Measurements from ENCODE around the gene LGALS4. TPM values are rescaled to one million over a fixed set of nuclear protein-coding genes. Genes with fewer than 3 reads are reported as not detected.

LGALS4 gene
- total RNA-seq, 1 donor from 2014 or later: 0.32 TPM

GRCh38 chr19:38819231-38819920 lies 6.6 kb upstream of the LGALS4 start:
- Histone ChIP-seq H3K4me2 (ENCODE audit: low read length) (no peak overlapping the region), H3K36me3 (ENCODE audit: insufficient read depth, low read length) (no peaks in the 10 kb centered on the region), H3K27ac (ENCODE audit: low read depth, low read length) (no peak overlapping the region), H3K27me3 (ENCODE audit: insufficient read depth, low read length) (no peaks in the 10 kb centered on the region), H3K4me3 (ENCODE audit: insufficient read depth, low read depth, low read length) (no peak overlapping the region), H2AFZ (ENCODE audit: low read depth, low read length) (no peak overlapping the region), H3K4me1 (ENCODE audit: insufficient read depth, low read length) (no peaks in the 10 kb centered on the region), H3K9me3 (ENCODE audit: insufficient read depth, low read depth, low read length) (peaks cover 2% of the 10 kb centered on the region), H4K20me1 (ENCODE audit: insufficient read depth, low read length) (no peaks in the 10 kb centered on the region), H3K9ac (ENCODE audit: low read length) (no peak overlapping the region), H3K79me2 (ENCODE audit: insufficient read depth, low read length) (no peaks in the 10 kb centered on the region)
- DNase-seq (ENCODE audit: low read depth): no peak
- Mint-ChIP-seq H3K27me3 (ENCODE audit: low read depth, unreplicated experiment) (no peaks in the 10 kb centered on the region), H3K4me3 (ENCODE audit: unreplicated experiment) (no peak overlapping the region), H3K4me1 (ENCODE audit: low read depth, unreplicated experiment) (peaks cover 7% of the 10 kb centered on the region), H3K27ac (ENCODE audit: unreplicated experiment) (no peak overlapping the region), H3K9me3 (ENCODE audit: unreplicated experiment) (no peaks in the 10 kb centered on the region), H3K36me3 (ENCODE audit: low read depth, unreplicated experiment) (peaks cover 51% of the 10 kb centered on the region)
- no peak for FAIRE-seq
- no peak for TF ChIP-seq CTCF (IDR thresholded peaks at IDR 0.05; ENCODE audit: insufficient read depth, low read depth, low read length)
- no peak for TF ChIP-seq EZH2 (IDR thresholded peaks at IDR 0.05; ENCODE audit: insufficient read depth, low read length)

DNA sequence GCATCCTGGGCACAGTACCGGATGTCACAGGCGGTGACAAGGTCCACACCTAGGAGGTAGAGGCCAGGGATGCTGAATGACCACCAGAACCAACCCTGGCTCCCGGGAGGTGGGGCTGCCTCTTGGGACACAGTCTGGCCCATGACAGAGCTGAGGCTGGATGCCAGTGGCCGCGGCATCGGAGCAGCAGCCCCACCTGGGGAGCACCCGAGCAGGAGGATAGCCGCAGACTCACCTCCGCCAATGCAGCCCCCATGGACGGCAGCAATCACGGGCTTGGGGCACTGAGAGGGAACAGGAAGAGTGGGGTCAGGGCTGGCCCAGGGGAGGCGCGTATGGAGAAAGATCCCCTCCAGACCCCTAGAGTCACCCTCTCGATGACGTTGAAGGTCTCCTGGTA lies 4.3 kb upstream of the LGALS4 start:
- H3K4me3 Mint-ChIP-seq (ENCODE audit: unreplicated experiment): no peak overlapping the region
- no peaks in the 10 kb centered on the region for H3K79me2 ChIP-seq (ENCODE audit: insufficient read depth, low read length)
- H3K4me1 ChIP-seq (ENCODE audit: insufficient read depth, low read length): no peaks in the 10 kb centered on the region
- H3K9me3 ChIP-seq (ENCODE audit: insufficient read depth, low read depth, low read length): no peaks in the 10 kb centered on the region
- H3K27ac Mint-ChIP-seq (ENCODE audit: unreplicated experiment): no peak overlapping the region
- peaks cover 2% of the 10 kb centered on the region for H3K27me3 Mint-ChIP-seq (ENCODE audit: low read depth, unreplicated experiment)
- no peaks in the 10 kb centered on the region for H3K27me3 ChIP-seq (ENCODE audit: insufficient read depth, low read length)
- no peaks in the 10 kb centered on the region for H3K9me3 Mint-ChIP-seq (ENCODE audit: unreplicated experiment)
- no peak for TF ChIP-seq CTCF (IDR thresholded peaks at IDR 0.05; ENCODE audit: insufficient read depth, low read depth, low read length)
- peaks cover 3% of the 10 kb centered on the region for H3K4me1 Mint-ChIP-seq (ENCODE audit: low read depth, unreplicated experiment)
- no peak overlapping the region for H3K9ac ChIP-seq (ENCODE audit: low read length)
- H3K4me3 ChIP-seq (ENCODE audit: insufficient read depth, low read depth, low read length): no peak overlapping the region
- DNase-seq (ENCODE audit: low read depth) (no peak), FAIRE-seq (no peak)
- no peaks in the 10 kb centered on the region for H4K20me1 ChIP-seq (ENCODE audit: insufficient read depth, low read length)
- no peak overlapping the region for H3K4me2 ChIP-seq (ENCODE audit: low read length)
- no peak overlapping the region for H2AFZ ChIP-seq (ENCODE audit: low read depth, low read length)
- H3K36me3 Mint-ChIP-seq (ENCODE audit: low read depth, unreplicated experiment): peaks cover 33% of the 10 kb centered on the region
- no peaks in the 10 kb centered on the region for H3K36me3 ChIP-seq (ENCODE audit: insufficient read depth, low read length)
- no peak overlapping the region for H3K27ac ChIP-seq (ENCODE audit: low read depth, low read length)

GRCh38 chr19:38816131-38816750 lies 3.5 kb upstream of the LGALS4 start:
- Histone ChIP-seq H3K27me3 (ENCODE audit: insufficient read depth, low read length) (no peaks in the 10 kb centered on the region), H3K27ac (ENCODE audit: low read depth, low read length) (no peak overlapping the region), H4K20me1 (ENCODE audit: insufficient read depth, low read length) (no peaks in the 10 kb centered on the region), H3K79me2 (ENCODE audit: insufficient read depth, low read length) (no peaks in the 10 kb centered on the region), H3K9me3 (ENCODE audit: insufficient read depth, low read depth, low read length) (no peaks in the 10 kb centered on the region), H3K4me1 (ENCODE audit: insufficient read depth, low read length) (no peaks in the 10 kb centered on the region), H3K9ac (ENCODE audit: low read length) (no peak overlapping the region), H3K4me2 (ENCODE audit: low read length) (no peak overlapping the region), H2AFZ (ENCODE audit: low read depth, low read length) (no peak overlapping the region), H3K36me3 (ENCODE audit: insufficient read depth, low read length) (no peaks in the 10 kb centered on the region), H3K4me3 (ENCODE audit: insufficient read depth, low read depth, low read length) (no peak overlapping the region)
- no peak for FAIRE-seq
- Mint-ChIP-seq H3K4me3 (ENCODE audit: unreplicated experiment) (no peak overlapping the region), H3K4me1 (ENCODE audit: low read depth, unreplicated experiment) (peaks cover 3% of the 10 kb centered on the region), H3K27ac (ENCODE audit: unreplicated experiment) (no peak overlapping the region), H3K27me3 (ENCODE audit: low read depth, unreplicated experiment) (peaks cover 2% of the 10 kb centered on the region), H3K9me3 (ENCODE audit: unreplicated experiment) (no peaks in the 10 kb centered on the region), H3K36me3 (ENCODE audit: low read depth, unreplicated experiment) (peaks cover 33% of the 10 kb centered on the region)
- DNase-seq (ENCODE audit: low read depth): no peak
- no peak for TF ChIP-seq EZH2 (IDR thresholded peaks at IDR 0.05; ENCODE audit: insufficient read depth, low read length)
- no peak for TF ChIP-seq CTCF (IDR thresholded peaks at IDR 0.05; ENCODE audit: insufficient read depth, low read depth, low read length)
